Epidermal melanocyte (primary cell): ENCODE data around the gene TNRC18.
"Not testable (repeated sequence)": the region's sequence is repeated elsewhere in the genome, so short reads cannot be mapped to it uniquely, and the experiment has no call there.

Experiments used
- DNase-seq: peaks from one replicate; pipeline ENCODE4 v3.0.0; 2011; ENCODE audit warnings: low spot score; ENCODE audit not compliant: insufficient read length

TNRC18 gene

GRCh38 chr7:5350600-5351385, 72.8 kb downstream of the TNRC18 start:
- peak; percentile 11 for DNase-seq

GRCh38 chr7:5350174-5350463, 73.5 kb downstream of the TNRC18 start:
- DNase-seq: peak; percentile 3

- DNase-seq: peak; percentile 1
These were observed 74.0 kb downstream of the TNRC18 start for GRCh38 chr7:5349437-5350173.

- peak; percentile 2 for DNase-seq
These were observed 74.6 kb downstream of the TNRC18 start for GRCh38 chr7:5349005-5349380.

- DNase-seq: peak; percentile 6
These were observed 75.3 kb downstream of the TNRC18 start for GRCh38 chr7:5348134-5349004.

GRCh38 chr7:5345671-5346070, 78.0 kb downstream of the TNRC18 start:
- no peak for DNase-seq

- peak; percentile 6 for DNase-seq
These were observed 78.5 kb downstream of the TNRC18 start for GRCh38 chr7:5345171-5345570.

GRCh38 chr7:5344342-5344741, 79.3 kb downstream of the TNRC18 start:
- DNase-seq: peak; percentile 0

GRCh38 chr7:5343884-5344283, 79.8 kb downstream of the TNRC18 start:
- DNase-seq: no peak

- DNase-seq: no peak
These were observed 81.0 kb downstream of the TNRC18 start for GRCh38 chr7:5342631-5343030.

GRCh38 chr7:5339955-5340354, 83.7 kb downstream of the TNRC18 start:
- DNase-seq: peak; percentile 3

GRCh38 chr7:5337047-5337446, 86.6 kb downstream of the TNRC18 start:
- no peak for DNase-seq

- no peak for DNase-seq
These were observed 89.0 kb downstream of the TNRC18 start for GRCh38 chr7:5334671-5335070.

- DNase-seq: no peak
These were observed 90.3 kb downstream of the TNRC18 start for GRCh38 chr7:5333121-5334045.

- DNase-seq: no peak
These were observed 91.1 kb downstream of the TNRC18 start for GRCh38 chr7:5332579-5332978.

GRCh38 chr7:5330288-5330687, 93.3 kb downstream of the TNRC18 start:
- no peak for DNase-seq

GRCh38 chr7:5324961-5325360, 98.7 kb downstream of the TNRC18 start:
- DNase-seq: no peak

- not testable (repeated sequence) for DNase-seq
These were observed 99.5 kb downstream of the TNRC18 start for GRCh38 chr7:5323800-5324781.

GRCh38 chr7:5322621-5323410, 100.8 kb downstream of the TNRC18 start:
- no peak for DNase-seq
